Stimulated activated CD4-positive, alpha-beta T cell treated with anti-CD3 and anti-CD28 coated beads, Interleukin-4, amount 100 ng/mL, for 1 hour (primary cell): ENCODE measurements around the gene CDCA4.
"Not testable (repeated sequence)": the region's sequence is repeated elsewhere in the genome, so short reads cannot be mapped to it uniquely, and the experiment has no call there.

Experiments used
- DNase-seq: peaks from one replicate; pipeline ENCODE4 v3.0.0-alpha.2; 2020

The CDCA4 gene

DNA sequence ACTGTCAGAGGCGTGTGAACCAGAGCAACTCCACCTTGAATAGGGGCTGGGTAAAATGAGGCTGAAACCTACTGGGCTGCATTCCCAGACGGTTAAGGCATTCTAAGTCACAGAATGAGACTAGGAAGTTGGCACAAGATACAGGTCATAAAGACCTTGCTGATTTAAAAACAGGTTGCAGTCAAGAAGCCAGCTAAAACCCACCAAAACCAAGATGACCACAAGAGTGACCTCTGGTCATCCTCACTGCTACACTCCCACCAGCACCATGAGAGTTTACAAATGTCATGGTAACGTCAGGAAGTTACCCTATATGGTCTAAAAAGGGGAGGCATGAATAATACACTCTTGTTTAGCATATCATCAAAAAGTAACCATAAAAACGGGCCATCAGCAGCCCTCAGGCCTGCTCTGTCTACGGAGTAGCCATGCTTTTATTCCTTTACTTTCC lies 11.6 kb upstream of the CDCA4 start:
- DNase-seq = not testable (repeated sequence)

DNA sequence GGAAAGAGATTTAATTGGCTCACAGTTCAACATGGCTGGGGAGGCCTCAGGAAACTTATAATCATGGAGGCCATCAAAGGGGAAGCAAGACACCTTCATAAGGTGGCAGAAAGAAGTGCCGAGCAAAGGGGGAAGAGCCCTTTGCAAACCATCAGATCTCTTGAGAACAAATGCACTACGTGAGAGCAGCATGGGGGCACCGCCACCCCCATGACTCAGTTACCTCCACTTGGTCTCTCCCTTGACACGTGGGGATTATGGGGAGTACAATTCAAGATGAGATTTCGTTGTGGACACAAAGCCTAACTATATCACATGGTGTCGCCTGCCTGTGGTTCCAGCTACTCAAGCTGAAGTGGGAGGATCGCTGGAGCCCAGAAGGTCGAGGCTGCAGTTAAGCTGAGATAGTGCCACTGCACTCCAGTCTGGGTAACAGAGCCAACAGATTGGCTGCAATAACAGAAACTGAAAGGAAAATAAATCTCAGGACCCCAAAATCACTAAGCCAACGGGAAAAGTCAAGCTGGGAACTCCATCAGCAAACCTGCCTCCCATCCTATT lies 10.0 kb upstream of the CDCA4 start:
- no peak for DNase-seq

DNA sequence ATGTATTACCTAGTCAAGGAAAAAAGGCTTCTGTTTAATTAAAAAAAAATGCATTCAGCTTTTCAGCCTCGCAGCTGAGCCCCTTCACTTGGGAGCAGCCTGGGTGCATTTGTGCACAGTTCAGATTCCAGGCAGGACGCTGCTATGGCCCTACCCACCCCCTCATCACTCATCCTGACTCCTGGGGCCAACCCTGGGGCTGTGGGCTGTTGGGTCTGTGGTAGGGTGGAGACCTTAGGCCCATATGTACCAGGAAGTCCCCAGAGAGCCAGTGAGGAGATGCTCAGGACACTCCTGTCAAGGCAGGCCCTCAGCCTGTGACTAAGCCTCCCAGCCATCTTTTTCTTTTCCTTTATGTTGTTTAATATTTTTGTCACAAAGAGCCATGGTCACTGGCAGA lies 9.3 kb upstream of the CDCA4 start:
- no peak for DNase-seq

DNA sequence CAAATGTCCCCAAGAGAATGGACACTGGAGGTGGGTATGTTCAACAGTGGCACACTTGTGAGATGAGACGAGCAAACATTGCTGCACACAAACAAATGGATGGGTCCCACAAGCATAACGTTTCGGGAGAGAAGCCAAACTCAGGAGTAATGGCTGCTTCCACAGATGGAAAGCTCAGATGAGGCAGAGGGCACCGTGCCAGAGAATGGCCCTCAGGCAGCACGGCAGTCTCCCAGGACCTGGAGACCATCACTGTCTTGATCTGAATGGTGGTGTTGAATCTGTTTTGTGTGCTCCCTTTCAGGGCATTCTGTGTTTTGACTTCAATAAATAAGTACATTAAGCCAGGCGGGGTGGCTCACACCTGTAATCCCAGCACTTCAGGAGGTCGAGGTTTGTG lies 8.5 kb upstream of the CDCA4 start:
- DNase-seq = no peak

DNA sequence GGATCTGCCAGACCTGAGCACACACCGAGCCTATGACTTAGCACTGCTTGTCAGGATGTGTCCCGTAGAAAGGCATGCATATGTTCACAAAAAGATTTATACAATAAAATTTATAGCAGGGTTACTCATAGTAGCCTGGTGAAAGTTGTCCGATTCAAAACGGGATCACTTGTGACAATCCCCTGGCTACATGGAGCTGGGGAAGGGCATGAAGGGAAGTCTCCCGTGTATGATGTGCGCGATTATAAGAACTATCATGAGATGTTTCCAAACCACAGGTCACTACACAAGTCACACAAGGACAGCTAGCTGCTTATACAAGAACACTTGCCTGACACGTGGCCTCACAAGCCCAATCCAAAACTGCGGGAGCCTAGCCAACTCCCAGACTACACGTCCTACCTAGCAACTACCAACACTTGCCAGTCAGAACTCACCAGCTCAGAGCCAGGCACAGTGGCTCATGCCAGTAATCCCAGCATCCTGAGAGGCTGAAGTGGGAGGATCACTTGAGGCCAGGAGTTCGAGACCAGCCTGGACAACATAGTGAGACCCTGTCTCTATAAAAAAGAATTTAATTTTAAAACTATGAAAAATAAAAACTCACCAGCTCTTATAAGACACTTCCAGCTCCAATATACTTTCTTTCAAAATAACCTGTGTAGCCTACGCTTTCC lies 7.5 kb upstream of the CDCA4 start:
- DNase-seq = no peak

DNA sequence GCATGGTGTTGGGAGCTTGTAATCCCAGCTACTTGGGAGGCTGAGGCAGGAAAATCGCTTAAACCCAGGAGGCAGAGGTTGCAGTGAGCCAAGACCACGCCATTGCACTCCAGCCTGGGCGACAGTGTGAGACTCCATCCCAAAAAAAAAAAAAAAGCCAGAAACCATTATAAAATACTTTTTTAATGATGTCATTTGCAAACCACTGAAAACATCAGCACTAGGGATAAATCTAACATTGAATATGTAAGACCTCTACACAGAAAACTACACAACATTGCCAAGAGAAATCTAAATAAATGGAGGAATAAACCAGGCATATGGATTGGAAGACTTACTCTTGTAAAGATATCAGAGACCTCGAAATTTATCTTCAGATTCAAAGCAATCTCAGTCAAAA lies 6.8 kb upstream of the CDCA4 start:
- DNase-seq = not testable (repeated sequence)

DNA sequence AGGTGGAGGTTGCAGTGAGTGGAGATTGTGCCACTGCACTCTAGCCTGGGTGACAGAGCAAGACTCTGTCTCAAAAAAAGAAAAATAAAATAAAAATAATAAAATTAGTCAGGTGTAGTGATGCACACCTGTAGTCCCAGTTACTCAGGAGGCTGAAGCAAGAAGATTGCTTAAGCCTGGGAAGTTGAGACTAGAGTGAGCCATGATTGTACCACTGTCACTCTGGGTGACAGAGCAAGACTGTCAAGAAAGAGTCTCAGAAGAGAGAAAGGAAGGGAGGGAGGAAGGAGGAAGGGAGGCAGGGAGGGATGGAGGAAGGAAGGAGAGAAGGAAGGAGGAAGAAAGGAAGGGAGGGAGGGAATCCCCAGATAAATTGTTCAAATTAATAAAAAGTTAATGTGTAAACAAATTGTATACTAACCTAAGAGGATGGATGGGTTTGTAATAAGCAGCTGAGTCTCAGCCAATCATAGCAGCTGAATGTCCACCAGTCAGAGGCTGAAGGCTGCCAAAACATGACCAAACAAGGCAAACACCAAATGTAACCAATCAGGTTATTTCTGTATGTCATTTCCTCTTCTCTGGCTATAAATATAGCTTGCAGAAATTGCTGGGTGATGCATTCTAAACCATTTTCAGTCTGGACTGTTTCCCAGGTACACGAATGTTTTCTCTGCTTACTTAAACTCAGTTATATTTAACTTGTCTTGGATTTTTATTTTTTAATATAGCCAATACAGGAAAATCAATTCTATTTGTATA lies 6.1 kb upstream of the CDCA4 start:
- no peak for DNase-seq

DNA sequence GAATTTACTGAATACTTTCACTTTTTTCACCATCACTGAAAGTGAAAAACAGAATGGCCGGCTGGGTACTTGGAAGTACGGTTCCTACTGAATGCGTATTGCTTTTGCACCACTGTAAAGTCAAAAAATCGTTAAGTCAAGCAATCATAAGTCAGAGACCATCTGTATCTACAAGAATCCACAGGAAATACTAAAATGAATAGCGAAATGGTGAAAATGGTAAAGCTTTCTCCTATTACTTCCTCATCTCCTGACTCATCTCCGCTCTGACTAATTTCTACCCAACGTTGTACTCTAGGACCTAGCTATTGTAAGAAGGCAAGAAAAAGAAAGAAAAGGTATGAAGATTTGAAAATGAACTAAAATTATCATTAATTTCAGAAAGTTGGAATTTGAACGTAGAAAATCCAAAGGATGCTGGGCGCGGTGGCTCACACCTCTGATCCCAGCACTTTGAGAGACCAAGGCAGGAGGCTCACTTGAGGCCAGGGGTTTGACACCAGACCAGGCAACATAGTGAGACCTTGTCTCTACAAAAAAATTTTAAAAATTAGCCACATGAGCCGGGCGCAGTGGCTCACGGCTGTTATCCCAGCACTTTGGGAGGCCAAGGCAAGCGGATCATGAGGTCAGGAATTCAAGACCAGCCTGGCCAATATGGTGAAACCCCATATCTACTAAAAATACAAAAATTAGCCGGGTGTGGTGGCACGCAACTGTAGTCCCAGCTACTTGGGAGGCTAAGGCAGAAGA lies 5.3 kb upstream of the CDCA4 start:
- no peak for DNase-seq

DNA sequence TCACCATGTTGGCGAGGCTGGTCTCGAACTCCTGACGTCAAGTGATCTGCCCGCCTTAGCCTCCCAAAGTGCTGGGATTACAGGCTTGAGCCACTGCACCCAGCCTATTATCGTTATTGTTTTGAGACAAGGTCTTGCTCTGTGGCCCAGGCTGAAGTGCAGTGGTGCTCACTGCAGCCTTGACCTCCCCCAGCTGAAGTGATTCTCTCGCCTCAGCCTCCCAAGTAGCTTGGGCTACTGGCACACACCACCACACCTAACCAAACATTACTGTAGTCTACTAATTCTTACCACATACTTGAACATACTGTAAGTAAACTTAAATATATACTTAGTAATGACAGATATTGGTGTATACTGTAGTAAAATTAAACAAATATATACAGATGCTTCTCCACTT lies 4.5 kb upstream of the CDCA4 start:
- no peak for DNase-seq

DNA sequence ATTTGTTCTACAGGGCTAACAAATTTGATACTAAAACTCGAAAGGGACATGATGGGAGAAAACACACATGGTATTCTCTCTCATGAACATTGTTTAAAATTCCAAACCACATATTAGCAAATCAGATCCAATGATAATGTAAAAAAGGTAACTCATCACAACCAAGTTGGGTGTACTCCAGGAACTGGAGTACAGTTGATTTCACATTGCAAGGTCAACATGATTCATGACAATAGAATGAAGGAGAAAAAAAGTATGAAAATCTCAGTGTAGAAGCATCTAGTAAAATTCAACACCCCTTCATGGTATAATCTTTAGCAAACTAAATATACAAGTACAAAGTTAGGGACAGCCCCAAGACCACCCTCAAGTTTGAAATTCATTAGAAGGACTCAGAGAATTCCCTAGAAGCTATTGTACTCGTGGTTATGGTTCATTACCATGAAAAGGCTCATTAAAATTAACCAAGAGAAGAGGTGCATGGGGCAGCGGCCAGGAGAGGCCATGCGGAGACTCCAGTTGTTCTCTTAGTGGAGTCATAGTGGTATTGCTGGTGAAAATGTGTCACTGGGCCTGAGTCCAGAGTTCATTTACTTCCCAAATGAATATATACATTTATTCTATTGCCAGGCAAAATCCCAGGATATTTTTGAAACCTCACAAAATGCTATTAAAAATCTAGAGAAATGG lies 3.1 kb upstream of the CDCA4 start:
- DNase-seq = no peak

DNA sequence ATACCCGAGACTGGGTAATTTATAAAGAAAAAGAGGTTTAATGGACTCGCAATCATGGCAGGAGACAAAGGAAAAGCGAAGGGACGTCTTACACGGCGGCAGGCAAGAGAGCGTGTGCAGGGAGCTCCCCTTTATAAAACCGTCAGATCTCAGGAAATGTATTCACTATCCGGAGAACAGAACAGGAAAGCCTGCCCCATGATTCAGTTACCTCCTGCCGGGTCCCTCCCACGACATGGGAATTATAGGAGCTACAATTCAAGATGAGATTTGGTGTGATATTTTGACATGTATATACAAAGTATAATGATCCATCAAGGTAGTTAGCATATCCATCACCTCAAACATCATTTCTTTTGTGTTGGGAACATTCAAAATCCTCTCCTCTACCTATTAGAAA lies 2.3 kb upstream of the CDCA4 start:
- DNase-seq = no peak

DNA sequence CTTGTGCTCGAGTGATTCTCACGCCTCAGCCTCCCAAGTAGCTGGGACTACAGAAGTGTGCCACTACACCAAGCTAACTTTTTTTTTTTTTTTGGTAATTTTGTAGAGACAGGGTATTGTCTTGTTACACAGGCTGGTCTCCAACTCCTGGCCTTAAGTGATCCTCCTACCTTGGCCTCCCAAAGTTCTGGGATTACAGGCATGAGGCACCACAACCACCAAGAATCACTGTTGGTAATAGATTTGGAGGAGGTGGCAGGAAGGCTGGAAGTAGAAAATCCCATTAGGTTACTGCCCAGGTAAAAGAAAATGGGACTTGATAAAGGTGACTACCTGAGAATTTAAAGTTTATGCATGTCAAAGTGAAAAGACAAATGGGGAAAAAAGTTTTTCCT lies 1.4 kb upstream of the CDCA4 start:
- DNase-seq = no peak

DNA sequence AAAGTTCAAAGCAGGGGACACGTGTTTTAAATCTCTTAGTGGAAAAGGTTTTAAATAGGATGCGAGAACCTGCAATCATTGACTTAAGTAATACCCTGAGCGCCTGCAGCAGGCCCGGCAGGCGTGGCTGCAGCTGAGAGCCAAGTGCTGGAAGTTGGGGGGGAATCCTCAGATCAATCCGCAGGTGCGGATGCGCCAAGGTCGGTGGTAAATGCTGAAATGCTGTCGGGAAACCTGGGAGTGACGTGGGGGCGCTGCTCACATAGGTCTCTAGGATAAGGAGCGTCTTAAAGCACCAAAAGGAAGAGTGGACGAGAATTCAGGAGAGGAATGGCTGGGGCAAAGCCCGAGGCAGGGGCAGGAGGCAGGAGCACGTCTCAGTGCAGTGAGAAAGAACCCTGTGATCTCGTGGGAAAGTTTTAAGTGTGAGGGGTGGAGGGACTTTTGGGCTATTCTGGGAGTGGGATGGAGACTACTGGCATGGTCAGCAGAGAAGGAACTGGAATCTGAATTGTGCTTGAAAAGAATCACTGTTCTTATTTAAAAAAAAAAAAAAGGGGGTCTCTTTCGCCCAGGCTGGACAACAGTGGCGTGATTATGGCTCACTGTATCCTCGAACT lies 883 bp upstream of the CDCA4 start:
- DNase-seq = peak; percentile 53

DNA sequence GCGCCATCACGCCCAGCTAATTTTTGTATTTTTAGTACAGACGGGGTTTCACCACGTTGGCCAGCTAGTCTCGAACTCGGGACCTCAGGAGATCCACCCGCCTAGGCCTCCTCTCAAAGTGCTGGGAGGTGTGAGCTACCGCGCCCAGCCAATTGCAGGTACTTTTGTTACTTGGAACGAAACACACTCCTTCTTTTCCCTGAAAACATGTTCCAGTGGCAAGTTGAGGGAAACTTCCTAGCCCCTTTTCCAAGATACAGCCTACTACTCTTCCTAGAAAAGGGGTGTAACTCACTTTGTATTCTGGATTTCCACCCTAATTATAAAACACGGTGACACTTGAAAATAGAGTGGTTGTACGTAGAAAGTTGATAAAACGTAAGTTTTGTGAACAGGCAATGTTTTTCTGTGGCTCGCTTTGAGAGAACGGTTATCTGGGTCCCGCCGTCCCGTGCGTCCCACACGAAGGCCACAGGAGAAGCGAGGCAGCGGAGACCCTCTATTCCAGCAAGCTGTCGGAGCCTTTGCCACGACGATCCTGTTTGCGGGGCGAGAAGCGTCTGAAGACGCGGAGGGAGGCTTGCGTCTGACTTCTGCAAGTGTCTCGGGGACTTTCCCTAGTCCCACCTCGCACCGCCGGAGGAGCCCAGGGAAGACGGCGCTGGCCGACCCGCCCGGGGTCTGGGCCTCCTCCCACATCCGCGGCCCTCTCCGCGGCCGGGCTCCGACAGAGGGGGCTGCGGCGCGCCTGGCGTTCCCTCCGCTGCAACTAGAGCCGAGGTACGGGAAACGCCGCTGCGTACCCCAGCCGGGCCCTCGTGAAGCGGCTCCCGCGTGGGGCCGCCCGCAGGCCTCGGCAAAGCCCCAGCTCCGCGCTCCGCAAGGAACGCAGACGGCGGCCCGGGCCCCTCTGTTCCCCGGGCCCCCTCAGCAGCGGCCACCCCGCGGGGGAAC lies 745 bp downstream of the CDCA4 start:
- peak; percentile 60 for DNase-seq

DNA sequence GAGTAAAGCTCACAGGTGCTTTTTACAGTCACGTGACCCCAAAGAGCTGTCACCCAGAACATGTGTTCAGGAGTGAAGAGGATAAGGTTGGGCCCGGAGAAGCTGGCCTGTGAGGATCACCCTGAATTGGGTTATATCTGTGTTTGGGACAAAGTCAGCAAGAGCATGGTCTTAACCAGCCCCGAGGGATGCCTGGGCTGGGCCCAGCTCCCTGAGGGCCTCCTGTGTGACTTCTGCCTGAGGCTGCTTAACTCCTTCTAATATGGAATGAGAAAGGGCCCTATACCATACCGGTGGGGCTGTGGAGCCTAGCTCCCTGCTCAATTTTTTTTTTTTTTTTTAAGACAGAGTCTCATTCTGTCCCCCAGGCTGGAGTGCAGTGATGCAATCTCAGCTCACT lies 2.5 kb downstream of the CDCA4 start:
- DNase-seq = no peak

DNA sequence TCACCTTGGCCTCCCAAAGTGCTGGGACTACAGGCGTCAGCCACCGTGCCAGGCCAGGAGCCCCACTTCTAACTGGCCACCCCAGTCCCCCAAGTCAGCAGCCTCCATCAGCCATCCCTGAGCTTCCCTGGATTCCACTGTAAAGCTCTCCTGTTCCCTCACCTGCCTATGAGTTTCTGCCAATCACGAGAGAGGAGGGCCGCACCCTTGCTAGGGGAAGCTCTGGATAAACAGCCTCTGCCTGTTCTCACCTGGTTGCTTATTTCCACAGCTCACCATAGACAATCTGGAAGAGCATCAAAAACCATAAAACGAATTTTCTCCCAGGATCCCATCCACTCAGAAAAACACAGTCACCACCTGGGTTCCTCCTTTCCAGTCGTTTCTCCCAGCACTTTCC lies 5.0 kb downstream of the CDCA4 start:
- DNase-seq = no peak

DNA sequence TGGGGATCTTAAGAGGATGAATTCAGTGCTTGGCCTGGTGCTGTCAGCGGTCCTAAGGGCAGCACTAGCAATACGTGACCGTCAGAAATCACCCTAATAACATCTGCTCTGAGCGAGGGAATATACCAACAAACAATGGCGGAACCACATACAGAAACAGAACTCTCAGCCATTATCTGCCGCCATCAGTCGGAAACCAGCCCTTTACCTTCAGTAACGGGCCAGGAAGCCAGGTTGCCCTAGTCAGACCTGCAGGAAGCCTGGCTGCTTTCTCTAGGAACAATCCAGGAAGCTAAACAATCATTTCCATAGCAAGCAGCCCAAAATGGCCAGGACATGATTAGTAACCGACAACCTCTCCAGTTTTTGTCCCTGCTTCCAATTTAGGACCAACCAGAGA lies 5.6 kb downstream of the CDCA4 start:
- no peak for DNase-seq

DNA sequence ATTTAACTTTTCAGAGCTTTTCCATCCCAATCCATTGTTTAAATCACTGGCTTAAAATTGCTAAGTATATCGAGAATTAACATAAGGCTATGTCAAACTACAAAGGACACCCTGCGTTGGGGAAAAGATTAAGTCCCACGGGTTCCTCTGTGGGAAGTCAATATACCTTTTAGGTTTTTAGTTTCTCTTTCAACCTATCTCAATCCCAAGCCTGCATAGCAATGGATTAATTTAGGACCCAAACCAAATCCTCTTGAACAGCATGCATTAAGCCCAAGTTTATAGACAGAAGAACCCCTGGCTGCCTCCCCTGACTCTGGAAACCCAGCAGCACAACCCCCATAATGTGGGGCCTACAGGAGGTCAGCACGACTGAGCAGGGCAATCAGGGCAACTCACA lies 6.3 kb downstream of the CDCA4 start:
- DNase-seq = no peak

DNA sequence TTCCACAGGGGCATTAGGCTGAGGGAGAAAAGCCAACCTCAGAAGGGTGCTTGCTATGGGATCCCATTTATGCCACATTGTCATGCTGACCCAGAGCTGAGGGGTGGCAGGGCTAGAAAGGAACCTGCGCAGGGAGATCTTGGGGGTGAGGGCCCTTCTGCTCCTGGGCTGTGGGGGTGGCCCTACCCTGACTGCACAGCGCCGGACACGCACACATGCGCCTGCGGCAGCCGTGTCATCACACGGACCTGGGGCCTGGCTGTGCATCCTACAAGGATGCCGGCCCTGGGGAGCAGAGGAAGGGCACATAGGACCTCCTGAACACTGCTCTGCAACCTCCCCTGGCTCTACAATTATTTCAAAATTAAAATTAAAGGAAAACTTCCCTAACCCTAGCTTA lies 6.9 kb downstream of the CDCA4 start:
- DNase-seq = no peak

DNA sequence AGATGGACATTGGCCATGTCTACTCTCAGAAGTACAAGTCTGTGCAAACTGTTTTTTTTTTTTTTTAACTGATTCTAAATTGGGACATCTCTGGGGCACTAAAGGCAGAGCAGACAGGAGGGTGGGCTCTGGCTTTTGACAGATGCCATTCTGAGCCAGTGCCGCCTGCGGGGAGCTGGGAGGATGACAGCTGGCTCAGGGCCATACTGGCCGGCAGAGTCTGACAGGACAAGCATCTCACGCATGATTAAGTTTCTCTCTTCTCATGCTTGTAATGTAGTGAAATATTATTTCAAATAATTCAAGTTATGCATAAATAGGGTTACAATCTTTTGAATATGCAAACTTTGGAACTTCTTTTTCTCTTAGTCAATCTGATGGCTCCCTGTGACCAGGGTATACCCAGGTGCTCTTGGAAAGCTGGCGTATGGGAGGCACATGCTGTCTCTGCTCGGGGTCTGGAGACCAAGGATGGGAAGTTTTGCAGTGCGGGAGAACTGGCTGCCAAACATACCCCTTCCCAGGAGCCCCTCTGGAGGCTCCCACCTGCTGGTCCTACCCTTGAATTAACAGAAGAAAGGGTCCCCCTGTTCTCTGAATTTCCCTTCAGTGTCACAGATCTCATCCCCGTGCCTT lies 7.6 kb downstream of the CDCA4 start:
- DNase-seq = no peak
